GM23338 (cell line): ENCODE data around the gene IL22RA2.

Experiments used
- CREB1 ChIP-seq: fragments of 250-450 bp; sonication (Bioruptor Pico); IDR thresholded peaks from 2 replicates; pipeline ENCODE4 v1.5.0; 2020; ENCODE audit warnings: low read depth, mild to moderate bottlenecking, moderate library complexity
- CTCF ChIP-seq, 2 experiments: fragments of 200-600 bp in 1 of 2; sonication (generic) in 1 of 2; conservative IDR thresholded peaks; 2 replicates each; pipeline versions ENCODE4 v1.5.1 to v1.6.1; 2016 to 2017; ENCODE audit warnings: antibody characterized with exemption in 2 of 2, low read depth in 2 of 2, mild to moderate bottlenecking in 2 of 2, moderate library complexity in 1 of 2
- ETS1 ChIP-seq: IDR thresholded peaks from 2 replicates; pipeline ENCODE4 v1.6.1; 2016; ENCODE audit warnings: antibody characterized with exemption
- EZH2 ChIP-seq: fragments of 200-600 bp; sonication (generic); IDR thresholded peaks from one replicate; pipeline ENCODE4 v1.8.0; 2017; ENCODE audit warnings: antibody characterized with exemption, mild to moderate bottlenecking, low read depth; ENCODE audit not compliant: unreplicated experiment
- EZH2phosphoT487 ChIP-seq: fragments of 200-600 bp; sonication (generic); IDR thresholded peaks from one replicate; pipeline ENCODE4 v1.8.1; 2018; ENCODE audit warnings: antibody characterized with exemption; ENCODE audit not compliant: unreplicated experiment
- JUNB ChIP-seq: IDR thresholded peaks from one replicate; pipeline ENCODE4 v1.6.1; 2016; ENCODE audit warnings: antibody characterized with exemption; ENCODE audit not compliant: unreplicated experiment
- NANOG ChIP-seq: IDR thresholded peaks from 2 replicates; pipeline ENCODE4 v1.6.1; 2016; ENCODE audit warnings: antibody characterized with exemption, borderline replicate concordance
- POLR2AphosphoS5 ChIP-seq: IDR thresholded peaks from 2 replicates; pipeline ENCODE4 v1.6.1; 2016; ENCODE audit warnings: antibody characterized with exemption, low read depth
- REST ChIP-seq: IDR thresholded peaks from one replicate; pipeline ENCODE4 v1.6.1; 2018; ENCODE audit warnings: antibody characterized with exemption; ENCODE audit not compliant: unreplicated experiment
- STAT1 ChIP-seq: IDR thresholded peaks from one replicate; pipeline ENCODE4 v1.6.1; 2016; ENCODE audit warnings: antibody characterized with exemption; ENCODE audit not compliant: unreplicated experiment
- ZNF462 ChIP-seq: fragments of 250-450 bp; sonication (Bioruptor Pico); IDR thresholded peaks from 2 replicates; pipeline ENCODE4 v1.5.0; 2020; ENCODE audit warnings: mild to moderate bottlenecking, moderate library complexity

GRCh38 chr6:137163732-137164318 lies 9.6 kb downstream of the IL22RA2 start:
- TF ChIP-seq CTCF (conservative IDR thresholded peaks at IDR 0.05; ENCODE audit: low read depth in 2 of 2) = no peak
- TF ChIP-seq EZH2 = no peak
- TF ChIP-seq REST = no peak
- no peak for TF ChIP-seq POLR2AphosphoS5
- no peak for TF ChIP-seq STAT1
- TF ChIP-seq CREB1 (CRISPR knock-in tag) = no peak
- TF ChIP-seq ETS1 = no peak
- no peak for TF ChIP-seq EZH2phosphoT487
- TF ChIP-seq ZNF462 (CRISPR knock-in tag) = no peak
- TF ChIP-seq JUNB = no peak
- no peak for TF ChIP-seq NANOG
